GF-D8 (cell line): ENCODE results near the gene HECW1.
"Not testable (repeated sequence)": the region's sequence is repeated elsewhere in the genome, so short reads cannot be mapped to it uniquely, and the experiment has no call there.

Experiments used
- DNase-seq: peaks from one replicate; lab custom pipeline; 2025; lab: John Stamatoyannopoulos, UW

HECW1 gene

DNA sequence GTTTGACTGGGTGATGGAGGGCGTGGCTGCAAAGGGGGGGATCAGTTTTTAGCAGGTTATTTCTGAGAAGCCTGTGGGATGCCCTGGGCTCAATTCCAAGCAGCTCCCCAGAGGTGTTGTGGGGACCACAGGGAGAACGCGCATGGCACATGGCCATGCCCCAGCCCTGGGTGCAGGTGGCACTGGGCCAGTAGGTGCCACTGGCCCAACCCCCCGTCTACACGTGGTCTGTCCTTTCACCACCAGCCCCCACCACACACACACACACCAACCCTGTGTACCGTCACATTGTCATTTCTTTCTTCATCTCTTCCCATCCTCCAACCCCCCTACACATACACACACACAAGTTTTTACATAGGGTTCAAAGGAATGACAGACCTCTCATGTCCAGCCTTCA, 355.4 kb downstream of the HECW1 start:
- DNase-seq: no peak

DNA sequence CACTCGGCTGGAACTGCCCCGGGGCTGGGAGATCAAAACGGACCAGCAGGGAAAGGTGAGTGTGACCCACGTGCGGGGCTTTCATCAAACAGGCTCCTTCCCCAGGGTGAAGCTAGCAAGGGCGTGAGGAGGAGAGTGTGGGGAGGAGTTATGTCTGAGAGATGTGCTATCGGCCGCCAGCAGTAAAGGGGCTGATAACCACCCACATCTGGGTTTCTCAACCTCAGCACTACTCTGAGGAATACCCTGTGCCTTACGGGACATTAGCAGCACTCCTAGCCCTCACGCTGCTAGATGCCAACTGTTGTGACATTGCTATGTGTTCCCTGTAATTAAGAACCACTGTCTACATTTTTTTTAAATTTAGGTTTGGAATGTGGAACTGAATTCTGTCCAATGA, 356.6 kb downstream of the HECW1 start:
- no peak for DNase-seq

DNA sequence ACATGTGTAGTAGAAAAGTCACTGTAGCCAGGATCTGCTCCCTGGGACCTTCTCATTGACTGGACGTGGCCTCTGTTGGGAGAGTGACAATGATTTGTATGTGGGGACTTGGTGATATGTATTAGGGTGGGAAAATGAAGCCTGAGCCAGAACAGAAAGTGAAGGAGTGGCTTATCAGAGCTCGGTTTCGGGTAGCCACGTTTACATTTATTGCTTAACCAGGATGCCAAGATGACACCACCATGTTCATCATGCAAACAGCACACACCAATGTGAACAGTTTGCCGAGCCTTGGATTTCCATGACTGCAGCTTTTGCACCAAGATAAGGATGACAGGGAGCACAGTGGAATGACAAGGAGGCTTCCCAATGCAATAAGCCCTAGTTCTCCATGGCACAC, 357.7 kb downstream of the HECW1 start:
- no peak for DNase-seq

DNA sequence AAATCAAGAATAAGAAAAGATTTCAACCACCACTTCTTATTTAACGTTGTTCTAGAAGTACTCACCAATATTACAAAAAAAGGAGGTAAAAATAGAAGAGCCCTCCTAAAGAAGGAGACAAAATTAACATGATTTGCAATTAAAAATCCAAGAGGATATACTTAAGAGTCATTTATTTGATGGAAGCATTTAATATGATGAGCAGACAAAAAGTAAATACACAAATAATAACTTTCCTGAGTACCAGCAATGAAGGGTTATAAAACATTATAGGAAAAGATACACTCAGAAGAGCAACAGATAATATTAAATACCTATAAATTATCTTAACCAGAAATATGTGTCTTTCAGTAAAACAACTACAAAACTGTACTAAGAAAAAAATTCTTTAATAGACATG, 363.5 kb downstream of the HECW1 start:
- DNase-seq: no peak

DNA sequence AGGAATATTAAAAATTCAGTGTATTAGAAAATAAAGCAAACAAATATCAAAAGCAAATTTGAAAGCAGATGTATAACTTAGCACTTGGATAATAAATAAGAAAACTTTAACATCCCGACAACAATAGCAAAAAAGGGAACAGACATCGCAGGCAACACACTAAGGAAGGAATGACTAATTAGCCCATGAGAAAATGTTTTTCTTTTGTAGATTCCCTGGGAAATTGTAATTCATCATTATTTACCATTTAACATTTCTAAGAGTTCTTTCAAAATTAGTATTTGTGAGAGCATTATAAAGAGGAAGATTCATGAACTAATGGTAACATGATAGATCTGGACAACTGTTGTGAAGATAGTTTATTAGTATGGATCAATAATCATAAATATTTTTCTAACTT, 364.4 kb downstream of the HECW1 start:
- DNase-seq: no peak

GRCh38 chr7:43479042-43479441, 366.6 kb downstream of the HECW1 start:
- no peak for DNase-seq

- no peak for DNase-seq
These were observed 367.1 kb downstream of the HECW1 start for GRCh38 chr7:43479543-43479942.

DNA sequence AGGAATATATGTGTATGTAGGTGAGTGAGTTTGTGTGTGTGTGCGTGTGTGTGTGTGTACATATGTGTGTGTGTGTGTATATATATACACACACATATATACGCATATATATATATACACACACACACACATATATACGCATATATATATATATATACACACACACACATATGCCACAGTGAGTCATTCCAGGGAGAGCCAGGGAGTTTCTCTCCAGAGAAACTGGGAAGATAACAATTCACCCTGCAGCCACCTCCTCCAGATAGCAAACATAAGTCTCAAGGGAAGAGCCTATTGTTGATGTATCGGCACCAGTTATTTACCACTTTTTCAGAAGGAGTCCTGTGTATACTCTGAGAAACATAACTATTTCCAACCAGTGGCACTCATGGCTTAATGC, 368.1 kb downstream of the HECW1 start:
- DNase-seq: no peak

DNA sequence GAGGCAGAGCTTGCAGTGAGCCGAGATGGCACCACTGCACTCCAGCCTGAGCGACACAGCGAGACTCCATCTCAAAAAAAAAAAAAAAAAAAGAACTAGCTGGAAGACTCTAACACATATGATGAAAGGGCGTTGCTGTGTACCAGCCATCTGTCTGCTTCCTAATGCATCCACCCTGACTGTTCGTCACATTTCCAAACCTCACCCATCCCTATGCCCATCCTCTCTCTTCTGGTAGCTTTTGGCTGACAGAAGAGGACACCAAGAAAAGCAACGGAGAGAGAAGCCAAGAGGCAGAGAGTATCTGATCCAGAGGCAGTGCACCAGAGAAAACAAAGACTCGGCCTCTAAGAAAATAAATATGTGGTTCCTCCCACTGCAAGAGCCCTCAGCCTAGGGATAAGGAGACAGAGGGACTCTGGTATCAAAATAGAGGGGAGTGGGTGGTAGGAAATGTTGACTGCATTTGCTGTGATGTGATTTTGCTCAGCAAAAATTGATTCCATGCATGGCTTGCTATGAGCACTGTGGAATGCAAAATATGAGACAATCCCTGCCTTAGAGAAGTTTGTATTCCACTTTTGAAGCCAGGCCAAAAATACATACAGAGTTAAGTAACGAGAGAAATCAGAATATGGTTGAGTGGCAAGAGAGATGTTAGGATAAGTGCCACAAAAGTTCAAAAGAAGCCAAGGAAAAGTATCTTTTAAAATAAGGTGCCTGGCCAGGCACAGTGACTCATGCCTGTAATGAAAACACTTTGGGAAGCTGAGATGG, 369.6 kb downstream of the HECW1 start:
- DNase-seq: no peak

- no peak for DNase-seq
These were observed 370.3 kb downstream of the HECW1 start for GRCh38 chr7:43482679-43483252.

- DNase-seq: no peak
These were observed 372.4 kb downstream of the HECW1 start for GRCh38 chr7:43484678-43485395.

DNA sequence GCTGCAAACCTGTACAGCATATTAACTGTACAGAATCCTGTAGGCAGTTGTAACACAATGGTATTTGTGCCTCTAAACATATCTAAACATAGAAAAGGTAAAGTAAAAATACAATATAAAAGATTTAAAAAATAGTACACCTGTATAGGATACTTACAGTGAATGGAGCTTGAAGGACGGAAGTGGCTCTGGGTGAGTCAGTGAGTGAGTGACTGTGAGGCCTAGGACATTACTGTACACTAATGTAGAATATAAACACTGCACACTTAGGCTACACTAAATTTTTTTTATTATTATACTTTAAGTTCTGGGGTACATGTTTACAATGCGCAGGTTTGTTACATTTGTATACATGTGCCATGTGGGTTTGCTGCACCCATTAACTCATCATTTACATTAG, 373.1 kb downstream of the HECW1 start:
- DNase-seq: no peak

DNA sequence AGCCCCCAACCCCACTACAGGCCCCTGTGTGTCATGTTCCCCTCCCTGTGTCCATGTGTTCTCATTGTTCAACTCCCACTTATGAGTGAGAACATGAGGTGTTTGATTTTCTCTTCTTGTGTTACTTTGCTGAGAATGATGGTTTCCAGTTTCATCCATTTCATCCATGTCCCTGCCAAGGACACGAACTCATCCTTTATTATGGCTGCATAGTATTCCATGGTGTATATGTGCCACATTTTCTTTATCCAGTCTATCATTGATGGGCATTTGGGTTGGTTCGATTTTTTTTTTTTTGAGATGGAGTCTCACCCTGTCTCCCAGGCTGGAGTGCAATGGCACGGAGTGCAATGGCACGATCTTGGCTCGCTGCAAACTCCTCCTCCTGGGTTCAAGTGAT, 373.6 kb downstream of the HECW1 start:
- not testable (repeated sequence) for DNase-seq

GRCh38 chr7:43486634-43487033, 374.2 kb downstream of the HECW1 start:
- no peak for DNase-seq

DNA sequence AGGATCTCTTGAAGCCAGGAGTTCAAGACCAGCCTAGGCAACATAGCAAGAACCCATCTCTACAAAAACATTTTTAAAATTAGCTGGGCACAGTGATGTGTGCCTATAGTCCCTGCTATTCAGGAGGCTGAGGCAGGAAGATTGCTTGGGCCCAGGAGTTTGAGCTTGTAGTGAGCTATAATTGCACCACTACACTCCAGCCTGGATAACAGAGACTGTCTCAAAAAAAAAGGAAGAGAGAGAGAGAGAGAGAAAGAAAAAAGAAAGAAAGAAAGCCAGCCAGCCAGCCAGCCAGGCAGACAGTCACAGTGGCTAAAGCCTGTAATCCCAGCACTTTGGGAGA, 375.3 kb downstream of the HECW1 start:
- no peak for DNase-seq

- no peak for DNase-seq
These were observed 376.8 kb downstream of the HECW1 start for GRCh38 chr7:43489257-43489656.

DNA sequence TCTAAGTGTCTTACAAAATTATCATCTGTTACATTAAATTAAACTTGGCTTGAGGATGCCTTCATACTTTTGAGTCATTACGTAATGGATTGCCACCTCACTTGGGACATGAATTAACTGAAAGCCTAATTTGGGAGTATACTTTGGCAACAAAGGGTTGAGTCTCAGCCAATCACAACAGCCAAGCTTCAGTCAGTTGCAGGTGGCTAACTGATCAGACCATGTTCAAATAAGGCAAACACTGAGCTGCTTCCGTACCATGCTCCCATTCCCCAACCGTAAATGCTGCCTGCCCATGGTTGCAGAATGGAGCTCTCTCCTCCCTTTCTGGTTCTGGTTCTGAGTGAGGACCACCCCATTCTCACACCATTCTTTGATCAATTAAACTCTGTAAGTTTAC, 377.6 kb downstream of the HECW1 start:
- no peak for DNase-seq

- DNase-seq: no peak
These were observed 378.7 kb downstream of the HECW1 start for GRCh38 chr7:43491123-43491522.

- no peak for DNase-seq
These were observed 379.5 kb downstream of the HECW1 start for GRCh38 chr7:43491984-43492383.

DNA sequence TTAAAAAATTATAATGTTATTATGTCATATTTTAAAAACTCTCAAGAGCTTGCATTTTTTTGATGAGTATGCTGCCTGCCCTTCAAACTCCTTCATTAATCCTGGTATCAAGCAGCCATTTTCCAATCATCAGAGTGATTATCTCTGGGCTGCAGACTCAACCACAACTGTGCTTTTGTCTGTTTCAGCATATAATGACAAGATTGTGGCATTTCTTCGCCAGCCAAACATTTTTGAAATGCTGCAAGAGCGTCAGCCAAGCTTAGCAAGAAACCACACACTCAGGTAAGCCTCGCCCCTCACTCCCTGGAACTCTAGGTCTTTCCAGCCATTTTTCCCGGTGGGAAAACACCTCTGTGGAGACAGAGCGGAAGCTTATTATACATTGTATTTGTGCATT, 380.4 kb downstream of the HECW1 start:
- DNase-seq: no peak

GRCh38 chr7:43495572-43495971, 383.1 kb downstream of the HECW1 start:
- no peak for DNase-seq

GRCh38 chr7:43496596-43496995, 384.1 kb downstream of the HECW1 start:
- DNase-seq: no peak

GRCh38 chr7:43501870-43502269, 389.4 kb downstream of the HECW1 start:
- no peak for DNase-seq

DNA sequence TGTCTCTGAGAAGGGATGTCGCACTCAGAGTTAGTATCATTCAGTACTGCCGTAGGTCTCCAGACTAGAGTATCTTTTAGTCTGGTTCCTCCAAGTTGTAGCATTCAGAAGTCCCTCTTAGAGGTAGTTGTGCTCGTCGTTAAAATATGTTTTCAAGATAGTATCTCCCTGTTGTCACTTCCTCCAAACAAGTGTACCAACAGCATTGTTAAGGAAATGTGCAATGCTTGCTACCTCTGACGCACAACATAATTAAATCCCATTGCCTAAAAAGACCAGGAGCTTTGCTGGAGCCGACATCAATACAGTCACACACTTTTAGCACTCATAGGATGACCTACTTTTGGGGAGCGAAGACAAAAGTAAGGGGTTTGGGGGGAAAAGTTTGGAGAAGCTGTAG, 390.5 kb downstream of the HECW1 start:
- DNase-seq: peak; percentile 22
